ENCODE data around the gene DDIT3.

GRCh38 chr12:57513266-57513665 is 7.0 kb downstream of the DDIT3 start:
- TF ChIP-seq CTCF (conservative IDR thresholded peaks at IDR 0.05 in 1 of 2, IDR thresholded peaks at IDR 0.05 in 1 of 2; ENCODE audit: low read depth in 1 of 2, low read length in 2 of 2): no peak
- no peak for TF ChIP-seq EZH2 (IDR thresholded peaks at IDR 0.05; ENCODE audit: low read length, missing control alignments)
